Thyroid gland (tissue), 4 donors: ENCODE data around the gene RPTOR. TPM values are rescaled to one million over a fixed set of nuclear protein-coding genes. Genes with fewer than 3 reads are reported as not detected.
A peak's percentile ranks its signal among the peaks of the same experiment; 100 is the strongest.

Experiments
- DNase-seq, 2 donors: peaks; one replicate each; pipeline ENCODE4 v3.0.0-alpha.2; 2019
- H3K27ac ChIP-seq, 3 donors: fragments of 200-600 bp; sonication (generic); 1 replicate in 2 of 3; 2 replicates in 1 of 3; pipeline ENCODE4 v1.5.1; 2016 to 2019; ENCODE audit warnings: mild to moderate bottlenecking in 1 of 3, moderate library complexity in 1 of 3
- H3K27me3 ChIP-seq: fragments of 200-600 bp; sonication (generic); one replicate; pipeline ENCODE4 v1.5.1; 2019
- H3K36me3 ChIP-seq, 2 donors: fragments of 200-600 bp; sonication (generic); one replicate each; pipeline ENCODE4 v1.5.1; 2016 to 2019
- H3K4me1 ChIP-seq, 2 donors: fragments of 200-600 bp; sonication (generic); one replicate each; pipeline ENCODE4 v1.5.1; 2017 to 2019
- H3K4me3 ChIP-seq, 3 donors: fragments of 200-600 bp; sonication (generic); replicated peaks in 1 of 3; 1 replicate in 2 of 3; 2 replicates in 1 of 3; pipeline ENCODE4 v1.5.1; 2016; ENCODE audit warnings: mild to moderate bottlenecking in 1 of 3
- H3K9me3 ChIP-seq: fragments of 200-600 bp; sonication (generic); one replicate; pipeline ENCODE4 v1.5.1; 2017
- CTCF ChIP-seq, 6 experiments: fragments of 200-600 bp in 3 of 6; fragments of 450-650 bp in 3 of 6; sonication (generic) in 3 of 6; IDR thresholded peaks; one replicate each; pipeline ENCODE4 v1.5.1; 2016 to 2019; ENCODE audit warnings: antibody characterized with exemption in 6 of 6, mild to moderate bottlenecking in 2 of 6, inconsistent platforms in 1 of 6, moderate library complexity in 1 of 6
- POLR2A ChIP-seq, 2 donors: fragments of 450-650 bp; IDR thresholded peaks; one replicate each; pipeline ENCODE4 v1.6.1; 2017; ENCODE audit warnings: antibody characterized with exemption in 2 of 2, mild to moderate bottlenecking in 2 of 2, moderate library complexity in 1 of 2
- WGBS, 2 donors: methylation state at CpG; one replicate each; pipeline ENCODE4 v1.1.5; 2017; 5-methylcytosine and 5-hydroxymethylcytosine counted together
- intact Hi-C: fragments of 100-400 bp; cut with DNase I; formaldehyde crosslinking; loops from one replicate; pipeline ENCODE4 v1.15.1; 2023
- total RNA-seq, 4 donors: library from RNA; depleted of rRNA; stranded (reverse); fragments of >200 nt; gene quantifications; one replicate each; pipeline ENCODE4 v1.2.3, GENCODE V29; 2016

Gene RPTOR
- total RNA-seq, 4 donors from 2014 or later = 24.2 to 58.1 (median 34.5) TPM

DNA sequence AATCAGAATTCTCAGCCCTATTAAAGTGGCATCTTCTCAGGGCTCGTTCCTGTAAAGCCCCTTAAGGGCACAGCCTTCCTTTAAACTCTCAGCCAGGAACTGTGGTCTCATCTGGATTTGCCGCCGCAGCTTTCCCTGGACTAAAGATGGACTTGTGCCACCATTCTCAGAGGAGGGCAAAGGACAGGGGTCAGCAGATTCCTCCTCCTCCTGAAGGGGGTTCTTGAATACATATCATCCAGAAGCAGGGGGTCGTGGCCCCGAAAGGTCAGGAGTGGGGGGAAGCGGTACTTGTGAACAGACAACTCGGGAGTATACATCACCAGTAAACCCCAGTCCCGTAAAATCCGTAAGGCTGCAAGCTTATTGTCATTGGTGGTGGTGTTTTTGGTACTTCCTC is 174.8 kb downstream of the RPTOR start:
- intact Hi-C loops = no loop called here
- Histone ChIP-seq H3K4me3 (no peak overlapping the region), H3K27me3 (no peaks in the 10 kb centered on the region), H3K36me3 (no peaks in the 10 kb centered on the region), H3K9me3 (no peaks in the 10 kb centered on the region), H3K4me1 (no peaks in the 10 kb centered on the region), H3K27ac (no peak overlapping the region)
- TF ChIP-seq CTCF (IDR thresholded peaks at IDR 0.05) = no peak
- TF ChIP-seq POLR2A (IDR thresholded peaks at IDR 0.05) = no peak
- 89 to 94% methylated on average over 9 of the region's 9 CpGs for WGBS, 2 donors
- no peak for DNase-seq

DNA sequence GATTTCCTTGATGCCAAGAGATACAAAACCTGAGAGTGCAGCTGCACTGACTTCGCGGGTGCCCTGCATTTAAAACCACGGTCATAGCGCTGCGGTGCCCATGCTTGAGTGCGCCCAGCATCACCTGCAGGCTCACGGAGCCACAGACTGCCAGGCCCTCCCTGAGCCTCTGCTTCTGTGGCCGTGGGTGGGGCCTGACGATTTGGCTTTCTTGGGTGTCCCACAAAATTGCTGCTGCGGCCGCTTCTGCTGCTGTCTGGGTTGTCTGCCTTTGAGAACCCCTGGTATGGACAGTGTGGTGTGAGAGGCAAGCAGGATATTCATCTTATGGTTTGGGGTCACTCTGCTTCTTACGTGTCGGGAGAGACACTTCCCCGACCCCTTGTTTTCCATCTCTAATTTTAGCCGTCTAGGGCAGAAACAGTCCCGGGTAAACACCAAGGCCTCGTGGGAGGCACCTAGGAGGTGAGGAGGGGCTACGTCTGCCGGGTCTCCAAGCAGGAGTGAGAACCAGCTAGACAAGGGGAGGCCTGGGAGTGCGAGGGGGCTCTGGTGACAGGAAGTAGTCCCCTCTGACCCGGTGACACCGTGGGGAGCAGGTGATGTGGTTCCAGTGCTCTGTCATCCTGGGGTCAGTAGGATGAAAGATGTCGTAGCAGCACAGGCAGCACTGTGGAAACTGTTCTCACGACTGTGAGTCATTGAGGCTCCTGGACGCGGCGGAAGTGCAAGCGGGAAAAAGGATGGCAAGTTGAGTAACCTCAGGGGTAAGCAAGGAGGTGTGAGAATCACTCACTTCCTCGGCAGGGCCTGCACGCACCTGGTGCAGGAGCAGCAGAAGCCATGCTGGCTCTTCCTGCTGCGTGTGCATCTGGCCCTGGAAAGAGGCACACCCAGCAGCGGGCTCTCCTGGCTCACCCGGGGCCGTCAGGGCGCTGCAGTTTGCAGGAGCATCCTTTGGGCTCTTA is 176.3 kb downstream of the RPTOR start:
- H3K27ac ChIP-seq = no peak overlapping the region

DNA sequence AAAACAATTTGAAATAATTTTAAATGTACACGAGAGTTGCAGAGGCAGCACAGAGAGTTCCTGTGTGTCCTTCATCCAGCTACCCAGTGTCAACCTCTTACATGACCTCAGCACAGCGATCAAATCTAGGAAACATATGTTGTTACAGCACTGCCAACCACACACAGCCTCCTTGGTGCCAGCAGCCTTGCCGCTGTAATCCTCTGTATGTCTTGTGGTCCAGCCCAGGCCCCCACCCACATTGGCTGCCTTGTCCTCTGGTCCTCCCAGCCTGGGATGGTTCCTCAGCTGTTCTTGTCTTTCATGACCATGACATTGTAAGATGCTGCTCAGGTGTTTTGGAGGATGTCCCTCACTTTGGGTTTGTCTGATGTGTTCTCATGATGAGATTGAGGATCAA is 178.0 kb downstream of the RPTOR start:
- no peak for TF ChIP-seq POLR2A (IDR thresholded peaks at IDR 0.05)
- WGBS, 2 donors = 82 to 93% methylated on average over 3 of the region's 3 CpGs
- H3K27me3 ChIP-seq = no peaks in the 10 kb centered on the region
- no peak for DNase-seq
- H3K4me1 ChIP-seq = peaks cover 0 to 4% of the 10 kb centered on the region in 2 donors
- no peaks in the 10 kb centered on the region for H3K9me3 ChIP-seq
- no peak overlapping the region for H3K4me3 ChIP-seq
- no peaks in the 10 kb centered on the region for H3K36me3 ChIP-seq
- intact Hi-C loops = no loop called here
- H3K27ac ChIP-seq = no peak overlapping the region

More for the DNA sequence above, 176.3 kb downstream of the RPTOR start:
- peak; percentile 10 to 13 for DNase-seq
- Histone ChIP-seq H3K36me3 (no peaks in the 10 kb centered on the region), H3K9me3 (no peaks in the 10 kb centered on the region), H3K4me1 (peaks cover 0 to 4% of the 10 kb centered on the region in 2 donors), H3K27me3 (no peaks in the 10 kb centered on the region), H3K4me3 (no peak overlapping the region)
- 79 to 80% methylated on average over 32 to 34 of the region's 35 CpGs for WGBS, 2 donors
- TF ChIP-seq CTCF (IDR thresholded peaks at IDR 0.05) = no peak
- intact Hi-C loops = no loop called here

GRCh38 chr17:80724775-80725266 is 180.2 kb downstream of the RPTOR start:
- intact Hi-C loops = no loop called here

DNA sequence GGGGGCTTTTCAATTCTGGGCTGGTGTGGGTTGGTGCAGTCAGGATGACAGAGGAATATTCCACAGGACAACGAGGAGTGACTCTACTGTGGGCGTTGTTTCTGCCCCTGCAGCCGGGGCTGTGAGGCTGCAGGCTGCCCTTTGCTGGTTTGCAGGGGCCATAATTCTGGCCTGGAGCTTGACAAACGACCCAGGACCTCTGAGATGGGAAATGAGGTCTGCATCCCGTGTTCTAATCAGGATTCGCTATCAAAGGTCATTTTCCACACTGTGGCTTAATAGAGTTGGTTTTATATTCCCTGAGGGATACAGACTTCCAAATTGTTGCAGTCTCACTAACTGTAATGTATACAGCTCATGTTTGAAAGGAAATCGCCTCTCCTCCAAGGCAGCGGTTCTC is 180.9 kb downstream of the RPTOR start:
- Histone ChIP-seq H3K4me1 (peaks cover 0 to 4% of the 10 kb centered on the region in 2 donors), H3K9me3 (no peaks in the 10 kb centered on the region), H3K36me3 (no peaks in the 10 kb centered on the region), H3K27ac (no peak overlapping the region), H3K4me3 (no peak overlapping the region), H3K27me3 (no peaks in the 10 kb centered on the region)
- WGBS, 2 donors = 64 to 71% methylated on average over 8 of the region's 8 CpGs
- intact Hi-C loops = no loop called here
- DNase-seq = no peak
- TF ChIP-seq CTCF (IDR thresholded peaks at IDR 0.05) (no peak), POLR2A (IDR thresholded peaks at IDR 0.05) (no peak)

More at GRCh38 chr17:80724775-80725266, 180.2 kb downstream of the RPTOR start:
- Histone ChIP-seq H3K4me3 (no peak overlapping the region), H3K9me3 (no peaks in the 10 kb centered on the region), H3K27ac (no peak overlapping the region), H3K27me3 (no peaks in the 10 kb centered on the region), H3K36me3 (no peaks in the 10 kb centered on the region), H3K4me1 (peaks cover 0 to 4% of the 10 kb centered on the region in 2 donors)
- no peak for DNase-seq
- 83 to 88% methylated on average over 16 of the region's 16 CpGs for WGBS, 2 donors
- TF ChIP-seq CTCF (IDR thresholded peaks at IDR 0.05) = no peak
- TF ChIP-seq POLR2A (IDR thresholded peaks at IDR 0.05) = no peak
